OCI-LY7 (cell line): ENCODE data around the gene NAPB. TPM values are rescaled to one million over a fixed set of nuclear protein-coding genes. Genes with fewer than 3 reads are reported as not detected.

Experiments used
- BruUV-seq: library from RNA; stranded (reverse); fragments of 400-500 nt; replicated peaks from 2 replicates; lab custom pipeline; 2021; lab: Mats Ljungman, UMichigan
- CTCF ChIA-PET: fragments of 300-600 bp; sonication (Branson Sonifier 250); formaldehyde crosslinking; loops from one replicate; lab custom pipeline; 2022; ENCODE audit warnings: antibody characterized with exemption; ENCODE audit not compliant: unreplicated experiment; lab: Charles Lee
- POLR2A ChIA-PET: fragments of 300-600 bp; sonication (Branson Sonifier 250); formaldehyde crosslinking; loops from one replicate; lab custom pipeline; 2022; ENCODE audit warnings: antibody characterized with exemption; lab: Charles Lee
- DNase-seq: peaks from one replicate; pipeline ENCODE4 v3.0.0-alpha.2; 2015; ENCODE audit warnings: low spot score
- H2AFZ ChIP-seq: fragments of 200-600 bp; sonication (generic), shearing (Covaris generic); 2 replicates; pipeline ENCODE4 v1.6.1; 2014; ENCODE audit warnings: mild to moderate bottlenecking, antibody characterized with exemption, low read length, moderate library complexity
- H3K27ac ChIP-seq: fragments of 200-600 bp; sonication (generic); 2 replicates; pipeline ENCODE4 v1.5.1; 2014; ENCODE audit warnings: mixed run types, low read depth, mild to moderate bottlenecking, moderate library complexity, low read length, inconsistent platforms; ENCODE audit not compliant: poor library complexity, severe bottlenecking
- H3K36me3 ChIP-seq: fragments of 200-600 bp; sonication (generic); 2 replicates; pipeline ENCODE4 v1.6.1; 2014; ENCODE audit warnings: mild to moderate bottlenecking, antibody characterized with exemption, low read length, moderate library complexity, mixed read lengths; ENCODE audit not compliant: insufficient read depth
- H3K4me1 ChIP-seq: fragments of 200-600 bp; sonication (generic); 2 replicates; pipeline ENCODE4 v1.5.1; 2014; ENCODE audit warnings: mild to moderate bottlenecking, low read length; ENCODE audit not compliant: insufficient read depth, poor library complexity, severe bottlenecking
- H3K4me2 ChIP-seq: fragments of 200-600 bp; sonication (generic); 2 replicates; pipeline ENCODE4 v1.6.1; 2014; ENCODE audit warnings: mild to moderate bottlenecking, low read length
- H3K4me3 ChIP-seq: fragments of 200-600 bp; sonication (generic); 2 replicates; pipeline ENCODE4 v1.5.1; 2014; ENCODE audit warnings: mild to moderate bottlenecking, low read depth, low read length; ENCODE audit not compliant: poor library complexity, severe bottlenecking
- H3K79me2 ChIP-seq: fragments of 200-600 bp; sonication (generic); 2 replicates; pipeline ENCODE4 v1.6.1; 2016; ENCODE audit warnings: low read depth, mild to moderate bottlenecking, low read length, moderate library complexity, mixed read lengths; ENCODE audit not compliant: insufficient read depth
- H3K9me2 ChIP-seq: fragments of 200-600 bp; sonication (generic); 2 replicates; pipeline ENCODE4 v1.6.1; 2016; ENCODE audit warnings: mild to moderate bottlenecking, low read length, mixed read lengths; ENCODE audit not compliant: insufficient read depth
- H3K9me3 ChIP-seq: fragments of 200-600 bp; sonication (generic); 2 replicates; pipeline ENCODE4 v1.6.1; 2014; ENCODE audit warnings: mild to moderate bottlenecking, mixed run types, low read length, mixed read lengths
- H4K20me1 ChIP-seq: fragments of 200-600 bp; sonication (generic); 2 replicates; pipeline ENCODE4 v1.6.1; 2014; ENCODE audit warnings: mild to moderate bottlenecking, antibody characterized with exemption, low read length, moderate library complexity, mixed read lengths; ENCODE audit not compliant: insufficient read depth
- CTCF ChIP-seq: fragments of 200-600 bp; sonication (generic); conservative IDR thresholded peaks from 2 replicates; pipeline ENCODE4 v1.5.1; 2014; ENCODE audit warnings: mild to moderate bottlenecking, antibody characterized with exemption, low read length, moderate library complexity, mixed read lengths
- EZH2phosphoT487 ChIP-seq: fragments of 200-600 bp; sonication (generic); IDR thresholded peaks from 2 replicates; pipeline ENCODE4 v1.6.1; 2018; ENCODE audit warnings: low read depth, borderline replicate concordance, mild to moderate bottlenecking, mixed run types, antibody characterized with exemption, low read length, moderate library complexity, mixed read lengths
- intact Hi-C: fragments of 100-400 bp; cut with micrococcal nuclease; formaldehyde crosslinking; loops from one replicate; pipeline ENCODE4 v1.10.0; 2022; ENCODE audit not compliant: unreplicated experiment
- total RNA-seq, 2 experiments: library from RNA; depleted of rRNA in 1 of 2; stranded (reverse); fragments of >200 nt in 1 of 2; shearing (Covaris generic) in 1 of 2; gene quantifications; 2 replicates each; pipeline ENCODE4 v1.2.3, GENCODE V29; 2014 to 2022

The NAPB gene
- total RNA-seq, 2 experiments from 2014 or later = 9.3 to 12.1 TPM

GRCh38 chr20:23449421-23449820, 28.1 kb upstream of the NAPB start:
- intact Hi-C loops = no loop called here
- Histone ChIP-seq H3K27ac (no peak overlapping the region), H3K79me2 (no peaks in the 10 kb centered on the region), H3K4me3 (no peak overlapping the region), H4K20me1 (no peaks in the 10 kb centered on the region), H3K4me1 (no peaks in the 10 kb centered on the region), H3K4me2 (no peak overlapping the region), H3K9me3 (no peaks in the 10 kb centered on the region), H3K9me2 (no peaks in the 10 kb centered on the region), H3K36me3 (no peaks in the 10 kb centered on the region), H2AFZ (no peak overlapping the region)
- ChIA-PET POLR2A (no interaction called here), CTCF (no interaction called here)
- no peak for DNase-seq
- no peak for TF ChIP-seq EZH2phosphoT487
- no TSS peak for BruUV-seq

- no peaks in the 10 kb centered on the region for H4K20me1 ChIP-seq
- no peak overlapping the region for H3K27ac ChIP-seq
- H3K4me3 ChIP-seq = no peak overlapping the region
- no peaks in the 10 kb centered on the region for H3K36me3 ChIP-seq
- no peaks in the 10 kb centered on the region for H3K4me1 ChIP-seq
- no peak for TF ChIP-seq CTCF
- TF ChIP-seq EZH2phosphoT487 = no peak
- no peak overlapping the region for H2AFZ ChIP-seq
- no peak overlapping the region for H3K4me2 ChIP-seq
- no peaks in the 10 kb centered on the region for H3K9me3 ChIP-seq
- no peak for DNase-seq
- H3K9me2 ChIP-seq = no peaks in the 10 kb centered on the region
- BruUV-seq = no TSS peak
- no peaks in the 10 kb centered on the region for H3K79me2 ChIP-seq
- ChIA-PET POLR2A (no interaction called here), CTCF (interaction anchor here (0.6 kb wide), 1 partner anchor 348 kb away, joined by 3 read pairs; no protein-coding TSS in a partner anchor)
- intact Hi-C loops = no loop called here
These were observed 26.9 kb upstream of the NAPB start for GRCh38 chr20:23448167-23448566.

- DNase-seq = peak; percentile 45
- no peak overlapping the region for H3K4me2 ChIP-seq
- no TSS peak for BruUV-seq
- H2AFZ ChIP-seq = no peak overlapping the region
- H4K20me1 ChIP-seq = no peaks in the 10 kb centered on the region
- no peaks in the 10 kb centered on the region for H3K4me1 ChIP-seq
- no peaks in the 10 kb centered on the region for H3K9me3 ChIP-seq
- ChIA-PET POLR2A (no interaction called here), CTCF (interaction anchor here (0.7 kb wide), 2 partner anchors 12 to 282 kb away, joined by 3 read pairs; no protein-coding TSS in a partner anchor)
- intact Hi-C loops = no loop called here
- no peaks in the 10 kb centered on the region for H3K9me2 ChIP-seq
- no peak overlapping the region for H3K4me3 ChIP-seq
- no peak overlapping the region for H3K27ac ChIP-seq
- no peak for TF ChIP-seq EZH2phosphoT487
- peak; percentile 79 for TF ChIP-seq CTCF
- no peaks in the 10 kb centered on the region for H3K79me2 ChIP-seq
- no peaks in the 10 kb centered on the region for H3K36me3 ChIP-seq
These were observed 25.2 kb upstream of the NAPB start for GRCh38 chr20:23446505-23446904.
